K562 (cell line): ENCODE measurements around the gene UNC93B1.

Experiments
- POLR2A ChIP-seq: fragments of 450-650 bp; conservative IDR thresholded peaks from 2 replicates; pipeline ENCODE4 v1.6.1; 2016
- TAF1 ChIP-seq: IDR thresholded peaks from 2 replicates; pipeline ENCODE4 v1.6.1; 2011; ENCODE audit warnings: mild to moderate bottlenecking, low read length, moderate library complexity; ENCODE audit not compliant: insufficient read depth, control insufficient read depth, severe bottlenecking; ENCODE audit errors: extremely low read depth

DNA sequence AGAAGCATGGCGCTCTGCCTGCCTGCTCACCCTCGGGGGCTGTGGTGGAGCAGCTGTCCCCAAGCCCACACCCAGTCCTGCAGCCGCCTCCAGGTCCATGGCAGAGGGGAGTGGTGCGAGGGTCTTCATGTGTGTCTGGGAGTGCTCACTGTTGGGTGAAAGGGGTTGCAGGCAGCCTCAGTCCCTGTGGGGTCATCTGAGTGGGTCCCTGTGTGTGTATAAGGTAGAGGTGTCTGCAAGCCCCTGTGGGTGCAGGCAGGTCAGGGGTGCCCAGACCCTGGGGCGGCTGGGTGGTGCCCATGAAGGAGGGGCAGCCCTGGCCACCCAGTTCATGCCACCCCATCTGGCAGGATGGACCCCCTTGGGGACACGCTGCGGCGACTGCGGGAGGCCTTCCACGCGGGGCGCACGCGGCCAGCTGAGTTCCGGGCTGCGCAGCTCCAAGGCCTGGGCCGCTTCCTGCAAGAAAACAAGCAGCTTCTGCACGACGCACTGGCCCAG lies 11.1 kb upstream of the UNC93B1 start:
- no peak for TF ChIP-seq POLR2A
- no peak for TF ChIP-seq TAF1
